Stomach (tissue), 4 donors: Measurements from ENCODE around the gene GDF2.

ENCODE experiments used
- POLR2A ChIP-seq, 4 donors: fragments of 450-650 bp; IDR thresholded peaks; one replicate each; pipeline ENCODE4 v1.6.1; 2016; ENCODE audit warnings: antibody characterized with exemption in 4 of 4, control low read depth in 2 of 4, mild to moderate bottlenecking in 1 of 4, moderate library complexity in 1 of 4
- TF ChIP-seq, protein P1 (sequence below), 7 experiments: fragments of 450-650 bp in 4 of 7; fragments of 200-600 bp in 3 of 7; sonication (generic) in 3 of 7; IDR thresholded peaks; one replicate each; pipeline ENCODE4 v1.5.1; 2016 to 2019; ENCODE audit warnings: antibody characterized with exemption in 7 of 7, control low read depth in 2 of 7, mild to moderate bottlenecking in 1 of 7

DNA sequence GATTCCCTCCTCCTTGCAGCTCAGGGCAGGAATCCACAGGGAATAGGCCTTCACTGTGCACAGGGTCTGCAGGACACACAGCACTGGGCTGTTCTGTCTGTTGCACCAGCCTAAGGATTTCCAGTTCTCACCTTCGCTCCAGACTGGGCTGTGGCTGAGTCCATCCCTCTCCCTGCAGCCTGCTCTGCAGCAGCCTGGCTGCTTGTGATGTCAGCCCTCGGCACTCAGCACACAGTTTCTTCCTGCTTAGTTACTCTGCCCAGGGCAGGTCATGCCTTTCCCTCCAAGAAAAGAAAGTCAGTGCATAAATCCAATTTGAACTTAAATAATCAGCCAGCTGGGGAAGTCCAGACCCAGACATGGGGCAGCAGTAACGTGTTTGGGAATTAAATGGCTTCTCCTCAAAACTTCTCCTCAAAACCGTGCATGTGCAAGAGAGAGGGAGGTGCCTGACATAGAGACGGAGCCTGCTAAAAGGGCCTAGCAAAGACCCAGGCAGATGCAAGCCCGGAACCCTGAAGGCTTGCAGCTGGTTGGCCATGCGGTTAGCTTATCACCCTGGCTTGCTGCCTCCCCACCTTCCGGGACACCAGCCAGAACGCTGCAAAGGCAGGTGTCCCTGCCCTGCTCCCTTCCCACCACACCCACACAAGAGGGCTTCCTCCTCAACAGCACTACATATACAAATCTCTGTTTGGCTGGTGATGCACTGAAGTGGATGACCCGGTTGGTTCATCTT, 10.9 kb upstream of the GDF2 start:
- TF ChIP-seq, protein P1, sequence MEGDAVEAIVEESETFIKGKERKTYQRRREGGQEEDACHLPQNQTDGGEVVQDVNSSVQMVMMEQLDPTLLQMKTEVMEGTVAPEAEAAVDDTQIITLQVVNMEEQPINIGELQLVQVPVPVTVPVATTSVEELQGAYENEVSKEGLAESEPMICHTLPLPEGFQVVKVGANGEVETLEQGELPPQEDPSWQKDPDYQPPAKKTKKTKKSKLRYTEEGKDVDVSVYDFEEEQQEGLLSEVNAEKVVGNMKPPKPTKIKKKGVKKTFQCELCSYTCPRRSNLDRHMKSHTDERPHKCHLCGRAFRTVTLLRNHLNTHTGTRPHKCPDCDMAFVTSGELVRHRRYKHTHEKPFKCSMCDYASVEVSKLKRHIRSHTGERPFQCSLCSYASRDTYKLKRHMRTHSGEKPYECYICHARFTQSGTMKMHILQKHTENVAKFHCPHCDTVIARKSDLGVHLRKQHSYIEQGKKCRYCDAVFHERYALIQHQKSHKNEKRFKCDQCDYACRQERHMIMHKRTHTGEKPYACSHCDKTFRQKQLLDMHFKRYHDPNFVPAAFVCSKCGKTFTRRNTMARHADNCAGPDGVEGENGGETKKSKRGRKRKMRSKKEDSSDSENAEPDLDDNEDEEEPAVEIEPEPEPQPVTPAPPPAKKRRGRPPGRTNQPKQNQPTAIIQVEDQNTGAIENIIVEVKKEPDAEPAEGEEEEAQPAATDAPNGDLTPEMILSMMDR (IDR thresholded peaks at IDR 0.05) = no peak
- no peak for TF ChIP-seq POLR2A (IDR thresholded peaks at IDR 0.05)
